ENCODE data around the gene RFX2.

RFX2 gene

GRCh38 chr19:6103217-6103644 lies 7.1 kb downstream of the RFX2 start:
- DNase-seq, result peak; percentile 26

- DNase-seq, result no peak
Observed at GRCh38 chr19:6101991-6102390, 8.3 kb downstream of the RFX2 start.

GRCh38 chr19:6101291-6101825 lies 8.9 kb downstream of the RFX2 start:
- DNase-seq, result no peak

- DNase-seq, result no peak
Observed at GRCh38 chr19:6100284-6100915, 9.9 kb downstream of the RFX2 start.

GRCh38 chr19:6099599-6099998 lies 10.7 kb downstream of the RFX2 start:
- peak; percentile 95 for DNase-seq

- DNase-seq, result no peak
Observed at GRCh38 chr19:6099033-6099432, 11.3 kb downstream of the RFX2 start.

- no peak for DNase-seq
Observed at GRCh38 chr19:6098574-6098973, 11.7 kb downstream of the RFX2 start.

- DNase-seq, result no peak
Observed at GRCh38 chr19:6097911-6098310, 12.4 kb downstream of the RFX2 start.

GRCh38 chr19:6095760-6096159 lies 14.5 kb downstream of the RFX2 start:
- DNase-seq, result peak; percentile 69

GRCh38 chr19:6092329-6093286 lies 17.7 kb downstream of the RFX2 start:
- DNase-seq, result peak; percentile 73

GRCh38 chr19:6091771-6092291 lies 18.5 kb downstream of the RFX2 start:
- no peak for DNase-seq

- DNase-seq, result no peak
Observed at GRCh38 chr19:6090634-6091033, 19.7 kb downstream of the RFX2 start.

- DNase-seq, result no peak
Observed at GRCh38 chr19:6088602-6089049, 21.7 kb downstream of the RFX2 start.

GRCh38 chr19:6087074-6087571 lies 23.2 kb downstream of the RFX2 start:
- DNase-seq, result no peak

- DNase-seq, result no peak
Observed at GRCh38 chr19:6086068-6086788, 24.1 kb downstream of the RFX2 start.

GRCh38 chr19:6084821-6085220 lies 25.5 kb downstream of the RFX2 start:
- no peak for DNase-seq

GRCh38 chr19:6079107-6079506 lies 31.2 kb downstream of the RFX2 start:
- DNase-seq, result no peak

GRCh38 chr19:6078068-6078467 lies 32.2 kb downstream of the RFX2 start:
- DNase-seq, result no peak

GRCh38 chr19:6076675-6077463 lies 33.4 kb downstream of the RFX2 start:
- no peak for DNase-seq

- DNase-seq, result no peak
Observed at GRCh38 chr19:6076291-6076665, 34.0 kb downstream of the RFX2 start.

GRCh38 chr19:6074709-6075403 lies 35.4 kb downstream of the RFX2 start:
- DNase-seq, result no peak

Measured in DMS 273 treated with DMSO at 0.1 percent for 48 hours (cell line).